K562 (cell line): Measurements from ENCODE around the gene HDHD5.

Source experiments
- ADNP ChIP-seq: fragments of 200-800 bp; sonication (Bioruptor generic); IDR thresholded peaks from 2 replicates; pipeline ENCODE4 v1.6.1; 2016; ENCODE audit warnings: missing genetic modification characterization, missing compliant biosample characterization
- ZNF239 ChIP-seq: fragments of 250-450 bp; sonication (Bioruptor Pico); IDR thresholded peaks from 2 replicates; pipeline ENCODE4 v1.4.0; 2020; ENCODE audit warnings: mild to moderate bottlenecking
- TF ChIP-seq, protein P1 (sequence below): sonication (generic); formaldehyde crosslinking; IDR thresholded peaks from 2 replicates; pipeline ENCODE4 v1.9.0; 2022; ENCODE audit warnings: mild to moderate bottlenecking, missing genetic modification reagents
- TF ChIP-seq, protein P2 (sequence below): fragments of 450-650 bp; IDR thresholded peaks from 2 replicates; pipeline ENCODE4 v1.6.1; 2017; ENCODE audit warnings: mild to moderate bottlenecking, moderate library complexity

DNA sequence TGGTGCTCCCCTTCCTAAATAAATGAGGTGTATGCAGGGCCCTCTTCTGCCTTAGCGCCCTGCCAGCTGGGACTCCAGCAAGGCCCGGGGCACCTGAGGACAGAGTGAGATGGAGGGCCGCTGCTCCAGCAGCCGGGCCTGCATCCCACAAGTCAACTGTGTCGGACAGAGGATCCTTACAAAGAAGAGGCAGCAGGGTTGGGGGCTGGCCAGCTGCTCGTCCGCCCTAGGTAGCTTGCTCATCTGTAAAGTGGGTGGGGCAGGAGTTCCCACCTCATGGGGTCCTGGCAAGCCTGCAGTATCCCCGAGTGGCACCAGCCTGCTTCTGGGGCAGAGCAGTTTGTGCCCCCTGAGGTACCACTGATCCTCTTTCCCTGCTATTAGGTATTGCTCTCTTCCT, 45.5 kb downstream of the HDHD5 start:
- TF ChIP-seq ZNF239 (no peak), ADNP (tag) (no peak)
- TF ChIP-seq, protein P1, sequence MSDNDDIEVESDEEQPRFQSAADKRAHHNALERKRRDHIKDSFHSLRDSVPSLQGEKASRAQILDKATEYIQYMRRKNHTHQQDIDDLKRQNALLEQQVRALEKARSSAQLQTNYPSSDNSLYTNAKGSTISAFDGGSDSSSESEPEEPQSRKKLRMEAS (CRISPR knock-in tag), result no peak
- TF ChIP-seq, protein P2, sequence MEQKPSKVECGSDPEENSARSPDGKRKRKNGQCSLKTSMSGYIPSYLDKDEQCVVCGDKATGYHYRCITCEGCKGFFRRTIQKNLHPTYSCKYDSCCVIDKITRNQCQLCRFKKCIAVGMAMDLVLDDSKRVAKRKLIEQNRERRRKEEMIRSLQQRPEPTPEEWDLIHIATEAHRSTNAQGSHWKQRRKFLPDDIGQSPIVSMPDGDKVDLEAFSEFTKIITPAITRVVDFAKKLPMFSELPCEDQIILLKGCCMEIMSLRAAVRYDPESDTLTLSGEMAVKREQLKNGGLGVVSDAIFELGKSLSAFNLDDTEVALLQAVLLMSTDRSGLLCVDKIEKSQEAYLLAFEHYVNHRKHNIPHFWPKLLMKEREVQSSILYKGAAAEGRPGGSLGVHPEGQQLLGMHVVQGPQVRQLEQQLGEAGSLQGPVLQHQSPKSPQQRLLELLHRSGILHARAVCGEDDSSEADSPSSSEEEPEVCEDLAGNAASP, result no peak
